SK-N-SH (cell line): ENCODE results near the gene CEP152. TPM values are rescaled to one million over a fixed set of nuclear protein-coding genes. Genes with fewer than 3 reads are reported as not detected.

Experiments used
- CTCF ChIA-PET: fragments of 300-600, 350-600 bp; formaldehyde crosslinking; extraction: SDS; loops from one replicate; lab custom pipeline; 2021; lab: Yijun Ruan, JAX
- POLR2A ChIA-PET: fragments of 350-600 bp; sonication (Branson Sonifier 250); formaldehyde crosslinking; extraction: SDS; loops from one replicate; lab custom pipeline; 2020; ENCODE audit warnings: antibody characterized with exemption, inconsistent platforms; lab: Yijun Ruan, JAX
- DNase-seq: peaks from one replicate; pipeline ENCODE4 v3.0.0; 2012
- H2AFZ ChIP-seq: fragments of 200-600 bp; sonication (generic); 2 replicates; pipeline ENCODE4 v1.8.1; 2016; ENCODE audit warnings: antibody characterized with exemption, mild to moderate bottlenecking, low read depth
- H3F3A ChIP-seq: fragments of 200-600 bp; sonication (generic); replicated peaks from 2 replicates; pipeline ENCODE3; 2016; ENCODE audit warnings: antibody characterized with exemption, mild to moderate bottlenecking; ENCODE audit not compliant: insufficient read depth
- H3K27ac ChIP-seq, 2 experiments: fragments of 200-500 bp in 1 of 2; fragments of 200-600 bp in 1 of 2; sonication (Bioruptor generic) in 1 of 2; sonication (generic), shearing (Covaris generic) in 1 of 2; 2 replicates each; pipeline versions ENCODE4 v1.5.1 to v1.6.1; 2014 to 2016; ENCODE audit warnings: low read depth in 2 of 2, inconsistent platforms in 1 of 2, low read length in 1 of 2, mild to moderate bottlenecking in 1 of 2, mixed read lengths in 1 of 2
- H3K27me3 ChIP-seq: fragments of 200-600 bp; sonication (generic), shearing (Covaris generic); 2 replicates; pipeline ENCODE4 v1.6.1; 2016; ENCODE audit warnings: mixed run types; ENCODE audit not compliant: insufficient read depth
- H3K36me3 ChIP-seq, 2 experiments: fragments of 200-500 bp in 1 of 2; fragments of 200-600 bp in 1 of 2; sonication (Bioruptor generic) in 1 of 2; sonication (generic) in 1 of 2; replicated peaks in 1 of 2; 2 replicates each; pipeline versions ENCODE3 to v1.5.1; 2014 to 2016; ENCODE audit warnings: low read length in 1 of 2, mild to moderate bottlenecking in 1 of 2; ENCODE audit not compliant: insufficient read depth in 2 of 2, control insufficient read depth in 1 of 2
- H3K4me1 ChIP-seq, 2 experiments: fragments of 200-500 bp in 1 of 2; fragments of 200-600 bp in 1 of 2; sonication (Bioruptor generic) in 1 of 2; sonication (generic), shearing (Covaris generic) in 1 of 2; 2 replicates each; pipeline versions ENCODE4 v1.5.1 to v1.6.1; 2014 to 2016; ENCODE audit warnings: low read depth in 1 of 2, low read length in 1 of 2, mixed run types in 1 of 2; ENCODE audit not compliant: insufficient read depth in 2 of 2, control insufficient read depth in 1 of 2
- H3K4me2 ChIP-seq: fragments of 200-600 bp; sonication (generic), shearing (Covaris generic); 2 replicates; pipeline ENCODE4 v1.6.1; 2017; ENCODE audit warnings: mixed run types
- H3K4me3 ChIP-seq, 2 experiments: fragments of 200-500 bp in 1 of 2; fragments of 200-600 bp in 1 of 2; sonication (Bioruptor generic) in 1 of 2; sonication (generic), shearing (Covaris generic) in 1 of 2; 2 replicates each; pipeline versions ENCODE4 v1.5.1 to v1.8.1; 2014 to 2016; ENCODE audit warnings: low read depth in 2 of 2, inconsistent platforms in 1 of 2, low read length in 1 of 2, mild to moderate bottlenecking in 1 of 2, mixed read lengths in 1 of 2, moderate library complexity in 1 of 2
- H3K79me2 ChIP-seq: fragments of 200-600 bp; sonication (generic); 2 replicates; pipeline ENCODE4 v1.8.1; 2017; ENCODE audit warnings: mild to moderate bottlenecking; ENCODE audit not compliant: insufficient read depth
- H3K9ac ChIP-seq: fragments of 200-600 bp; sonication (generic); 2 replicates; pipeline ENCODE4 v1.6.1; 2017; ENCODE audit warnings: mixed run types
- H3K9me2 ChIP-seq: fragments of 200-600 bp; sonication (generic); 2 replicates; pipeline ENCODE4 v1.6.1; 2017; ENCODE audit warnings: mixed run types
- H3K9me3 ChIP-seq: fragments of 200-600 bp; sonication (generic); 2 replicates; pipeline ENCODE4 v1.6.1; 2017; ENCODE audit warnings: mixed run types, mild to moderate bottlenecking, moderate library complexity
- H4K20me1 ChIP-seq: fragments of 200-600 bp; sonication (generic); 2 replicates; pipeline ENCODE4 v1.6.1; 2017; ENCODE audit warnings: mild to moderate bottlenecking, mixed run types; ENCODE audit not compliant: insufficient read depth
- CHD2 ChIP-seq: fragments of 150-350 bp; IDR thresholded peaks from 2 replicates; pipeline ENCODE4 v1.6.1; 2018; ENCODE audit warnings: low read length; ENCODE audit not compliant: partially characterized antibody
- ELF1 ChIP-seq: IDR thresholded peaks from 2 replicates; pipeline ENCODE4 v1.4.0; 2012
- FOSL2 ChIP-seq: IDR thresholded peaks from 2 replicates; pipeline ENCODE4 v1.4.0; 2012; ENCODE audit warnings: low read depth, mild to moderate bottlenecking, moderate library complexity, borderline replicate concordance
- FOXM1 ChIP-seq: IDR thresholded peaks from 2 replicates; pipeline ENCODE4 v1.4.0; 2012; ENCODE audit warnings: low read depth, mild to moderate bottlenecking
- GABPA ChIP-seq: IDR thresholded peaks from 2 replicates; pipeline ENCODE4 v1.4.0; 2012; ENCODE audit warnings: low read depth, mild to moderate bottlenecking
- GATA2 ChIP-seq: sonication (generic); formaldehyde crosslinking; IDR thresholded peaks from 2 replicates; pipeline ENCODE4 v1.5.0; 2020; ENCODE audit warnings: mild to moderate bottlenecking, missing genetic modification reagents
- IRF3 ChIP-seq: fragments of 150-350 bp; IDR thresholded peaks from 2 replicates; pipeline ENCODE4 v1.6.1; 2016; ENCODE audit warnings: mild to moderate bottlenecking, low read depth, low read length
- MAX ChIP-seq: IDR thresholded peaks from 2 replicates; pipeline ENCODE4 v1.4.0; 2012; ENCODE audit warnings: low read depth
- MXI1 ChIP-seq: IDR thresholded peaks from 2 replicates; pipeline ENCODE4 v1.6.1; 2012; ENCODE audit warnings: mild to moderate bottlenecking, low read depth, low read length, improper control_type of control experiment
- NRF1 ChIP-seq: IDR thresholded peaks from 2 replicates; pipeline ENCODE4 v1.6.1; 2012; ENCODE audit warnings: low read depth, mild to moderate bottlenecking, low read length
- PBX3 ChIP-seq: IDR thresholded peaks from 2 replicates; pipeline ENCODE4; 2012
- POLR2AphosphoS5 ChIP-seq: IDR thresholded peaks from 2 replicates; pipeline ENCODE4 v1.6.1; 2012; ENCODE audit warnings: low read depth, low read length
- RAD21 ChIP-seq: IDR thresholded peaks from 2 replicates; pipeline ENCODE4 v1.6.1; 2012; ENCODE audit warnings: mild to moderate bottlenecking, low read length
- RCOR1 ChIP-seq: fragments of 150-350 bp; IDR thresholded peaks from 2 replicates; pipeline ENCODE4 v1.6.1; 2017; ENCODE audit warnings: antibody characterized with exemption, low read length
- REST ChIP-seq: IDR thresholded peaks from 2 replicates; pipeline ENCODE4 v1.6.1; 2012; ENCODE audit warnings: mild to moderate bottlenecking, low read depth, low read length, moderate library complexity
- RXRA ChIP-seq: IDR thresholded peaks from 2 replicates; pipeline ENCODE4 v1.4.0; 2012; ENCODE audit warnings: low read depth, mild to moderate bottlenecking, borderline replicate concordance
- SIN3A ChIP-seq: IDR thresholded peaks from 2 replicates; pipeline ENCODE4 v1.6.1; 2012; ENCODE audit warnings: low read depth, mild to moderate bottlenecking, low read length, moderate library complexity, borderline replicate concordance
- ZBTB33 ChIP-seq: IDR thresholded peaks from 2 replicates; pipeline ENCODE4 v1.4.0; 2012; ENCODE audit warnings: low read depth, borderline replicate concordance
- polyA plus RNA-seq, 3 experiments: library from polyadenylated mRNA; depleted of rRNA; stranded (reverse); fragments of >200 nt; gene quantifications; 2 replicates each; pipeline ENCODE4 v1.2.3, GENCODE V29; 2012

The CEP152 gene
- polyA plus RNA-seq, 1 of the 3 experiments (the other 2 are of a cell fraction), result 0.71 TPM

DNA sequence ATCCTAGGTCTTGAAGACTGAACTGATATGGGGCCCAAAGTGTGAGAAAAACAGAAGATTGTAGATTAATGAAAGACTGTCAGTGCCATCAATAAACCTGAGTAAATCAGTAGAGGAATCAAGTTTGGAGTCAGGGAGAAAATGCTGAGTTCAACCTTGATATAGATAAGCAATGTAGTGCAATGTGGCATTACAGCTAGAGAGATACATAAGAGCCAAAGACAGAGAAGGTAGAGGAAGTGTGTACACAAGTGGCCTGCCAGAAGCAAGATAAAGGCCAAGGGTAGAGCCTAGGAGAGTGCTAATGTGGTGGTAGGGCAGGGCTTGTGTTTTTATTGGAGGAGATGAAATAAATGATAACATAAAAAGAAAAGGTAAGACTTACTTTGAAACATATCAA lies 41.1 kb upstream of the CEP152 start:
- no peaks in the 10 kb centered on the region for H3K9me2 ChIP-seq
- no peaks in the 10 kb centered on the region for H3K79me2 ChIP-seq
- H3K4me3 ChIP-seq, result no peak overlapping the region
- no peak overlapping the region for H3K4me2 ChIP-seq
- no peak overlapping the region for H2AFZ ChIP-seq
- ChIA-PET CTCF (no interaction called here), POLR2A (no interaction called here)
- no peaks in the 10 kb centered on the region for H3K9me3 ChIP-seq
- no peak overlapping the region for H3K27ac ChIP-seq
- H3K27me3 ChIP-seq, result no peaks in the 10 kb centered on the region
- H4K20me1 ChIP-seq, result no peaks in the 10 kb centered on the region
- H3K4me1 ChIP-seq, result peaks cover 13 to 15% of the 10 kb centered on the region in 2 experiments; a peak in 3 of 4 replicates
- H3F3A ChIP-seq, result no peaks in the 10 kb centered on the region
- no peak for DNase-seq
- H3K36me3 ChIP-seq, result no peaks in the 10 kb centered on the region
- H3K9ac ChIP-seq, result no peak overlapping the region
- TF ChIP-seq FOXM1 (no peak), IRF3 (no peak), REST (no peak), MAX (no peak), RXRA (no peak), FOSL2 (no peak), ZBTB33 (no peak), PBX3 (no peak), RAD21 (no peak), CHD2 (no peak), ELF1 (no peak), RCOR1 (no peak), MXI1 (no peak), GABPA (no peak), GATA2 (CRISPR knock-in tag) (no peak), NRF1 (no peak), SIN3A (no peak), POLR2AphosphoS5 (no peak)
